NOMO-1 treated with DMSO at 0.1 percent for 48 hours (cell line): ENCODE data around the gene PTX3.
A peak's percentile ranks its signal among the peaks of the same experiment; 100 is the strongest.

Source experiments
- DNase-seq: peaks from one replicate; lab custom pipeline; 2025; ENCODE audit not compliant: unreplicated experiment; lab: John Stamatoyannopoulos, UW

Gene PTX3

DNA sequence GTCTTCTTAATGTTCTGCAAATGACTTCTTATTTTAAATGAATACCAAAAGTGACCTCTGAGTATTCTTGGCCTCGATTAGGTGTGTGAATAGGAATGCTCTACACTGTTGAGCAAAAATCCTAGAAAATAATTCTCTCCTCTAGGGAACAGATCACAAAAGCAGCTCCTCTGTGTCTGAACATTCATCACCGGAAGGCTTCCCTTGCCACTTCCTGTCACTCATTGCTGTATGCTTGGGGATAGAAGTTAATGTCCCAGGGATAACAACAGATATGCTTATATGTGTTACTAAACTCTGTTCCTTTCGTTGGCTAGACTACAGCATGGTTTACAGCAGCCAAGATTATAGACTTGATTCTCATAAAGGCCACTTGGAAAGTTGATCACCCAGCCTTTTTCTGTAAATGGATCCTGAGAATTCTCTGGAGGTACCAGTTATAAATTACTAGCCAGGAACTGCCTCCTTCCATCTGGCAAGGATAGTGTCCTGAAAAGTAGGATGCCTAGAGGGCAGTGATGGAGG lies 16.0 kb upstream of the PTX3 start:
- DNase-seq = no peak

DNA sequence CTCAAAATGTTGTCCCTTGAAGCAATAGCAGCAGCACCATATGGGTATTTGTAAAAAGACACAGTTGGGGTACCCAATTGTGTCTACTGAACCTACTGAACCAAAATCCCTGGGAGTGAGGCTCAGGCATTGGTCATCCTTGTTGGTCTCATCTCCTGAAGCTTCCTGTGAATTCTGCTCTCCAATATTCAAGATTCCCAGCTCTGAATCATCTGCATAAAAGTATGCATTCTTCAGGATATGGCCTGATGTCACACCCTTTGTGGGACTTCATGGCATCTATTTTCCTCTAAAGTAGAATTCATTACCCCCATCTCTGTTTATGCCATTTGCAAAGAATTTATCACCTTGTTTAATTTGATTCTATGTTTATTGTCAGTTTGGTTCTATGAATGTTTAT lies 13.3 kb upstream of the PTX3 start:
- no peak for DNase-seq

DNA sequence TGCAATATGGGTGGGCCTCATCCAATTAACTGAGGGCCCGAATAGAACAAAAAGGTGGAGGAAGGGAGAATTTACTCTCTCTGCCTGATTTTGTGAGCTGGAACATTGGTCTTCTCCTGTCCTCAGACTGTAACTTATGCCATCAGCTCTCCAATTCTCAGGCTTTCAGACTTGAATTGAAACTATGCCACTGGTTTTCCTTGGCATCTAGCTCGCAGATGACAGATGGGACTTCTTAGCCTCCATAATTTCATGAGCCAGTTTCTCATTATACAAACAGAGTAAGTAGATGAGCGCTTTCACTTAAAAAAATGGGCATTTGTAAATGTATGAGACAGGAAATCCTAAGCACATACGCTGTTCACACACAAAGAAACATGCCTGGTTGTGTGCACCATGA lies 8.7 kb upstream of the PTX3 start:
- no peak for DNase-seq

DNA sequence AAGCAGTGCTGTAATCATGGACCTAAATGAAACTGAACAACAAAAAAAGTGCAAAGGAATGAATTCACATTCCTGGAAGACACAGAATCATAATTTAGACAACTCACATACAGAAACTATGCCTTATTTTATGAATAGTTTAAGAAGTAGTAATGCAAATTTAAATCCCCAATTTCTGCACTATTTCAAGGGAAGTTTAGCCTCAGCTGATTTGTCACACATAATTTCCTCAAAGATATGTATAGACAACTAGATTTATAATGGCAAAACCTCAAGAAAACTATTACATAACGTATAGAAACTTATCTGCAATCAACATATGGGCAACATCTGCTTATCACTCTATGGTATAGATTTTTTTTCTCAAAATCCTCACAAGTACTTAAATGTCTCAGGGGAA lies 7.8 kb upstream of the PTX3 start:
- peak; percentile 86 for DNase-seq

DNA sequence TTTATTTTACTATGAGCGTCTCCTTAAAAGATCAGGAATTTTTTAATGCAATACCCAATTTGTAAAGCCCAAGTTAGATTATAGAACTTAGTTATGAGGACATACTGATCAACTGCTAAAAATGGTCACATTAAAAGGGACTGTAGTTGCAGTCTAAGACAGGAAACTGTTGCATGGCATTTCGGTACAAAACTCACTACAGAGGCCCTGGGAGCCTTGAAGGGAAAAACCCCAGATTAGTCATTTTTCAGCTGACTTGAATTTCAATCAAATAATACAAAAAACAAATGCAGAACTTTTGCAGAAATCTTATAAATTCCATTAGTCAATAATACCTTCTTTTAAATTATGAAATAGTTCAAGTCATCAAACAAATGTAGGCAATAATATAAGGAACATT lies 6.9 kb upstream of the PTX3 start:
- peak; percentile 67 for DNase-seq

DNA sequence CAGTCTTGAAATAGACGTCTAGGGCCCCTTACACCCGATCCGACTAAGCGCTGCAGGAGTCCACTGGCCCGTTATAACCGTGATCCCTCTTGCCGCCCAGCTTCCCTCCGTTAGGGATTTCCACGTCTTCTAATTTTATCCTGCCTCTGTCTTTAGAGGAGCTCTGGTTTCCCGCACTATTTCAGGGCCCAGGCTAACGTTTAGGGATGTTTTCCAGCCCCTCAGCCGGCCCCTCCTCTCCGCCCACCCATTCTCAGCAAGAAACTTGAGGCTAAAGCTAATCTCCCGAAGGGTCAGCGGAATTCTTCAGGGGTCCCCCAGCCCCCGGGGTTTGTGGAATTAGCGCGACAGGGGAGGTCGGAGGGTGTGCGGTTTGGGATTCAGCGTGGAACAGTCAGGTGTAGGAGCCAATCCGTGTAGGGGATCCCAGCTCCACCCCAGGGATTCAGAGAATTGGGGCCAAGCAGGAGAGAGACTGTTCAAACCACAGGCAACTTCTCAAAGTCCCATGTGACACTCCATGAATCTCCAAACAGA lies 1.6 kb downstream of the PTX3 start:
- DNase-seq = no peak

DNA sequence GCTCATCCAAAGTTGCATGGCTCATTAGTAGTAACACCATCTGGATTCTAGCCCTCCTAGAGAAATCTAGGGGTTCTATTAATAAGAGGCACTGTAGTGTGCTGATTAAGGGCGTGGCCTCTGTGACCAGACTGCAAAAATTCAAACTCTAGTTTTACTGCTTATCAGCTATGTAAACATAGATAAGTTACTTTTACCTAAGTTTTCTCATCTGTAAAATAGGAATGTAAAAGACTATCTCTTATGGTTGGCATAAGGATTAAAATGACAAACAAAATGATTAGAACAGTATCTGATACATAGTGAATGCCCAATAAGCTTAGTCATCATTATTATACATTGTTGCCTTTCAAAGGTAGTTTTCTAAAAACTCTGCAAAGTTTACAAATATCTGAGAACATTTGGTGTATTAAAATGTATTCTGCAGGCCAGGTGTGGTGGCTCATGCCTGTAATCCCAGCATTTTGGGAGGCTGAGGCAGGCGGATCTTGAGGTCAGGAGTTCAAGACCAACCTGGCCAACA lies 4.5 kb downstream of the PTX3 start:
- no peak for DNase-seq

DNA sequence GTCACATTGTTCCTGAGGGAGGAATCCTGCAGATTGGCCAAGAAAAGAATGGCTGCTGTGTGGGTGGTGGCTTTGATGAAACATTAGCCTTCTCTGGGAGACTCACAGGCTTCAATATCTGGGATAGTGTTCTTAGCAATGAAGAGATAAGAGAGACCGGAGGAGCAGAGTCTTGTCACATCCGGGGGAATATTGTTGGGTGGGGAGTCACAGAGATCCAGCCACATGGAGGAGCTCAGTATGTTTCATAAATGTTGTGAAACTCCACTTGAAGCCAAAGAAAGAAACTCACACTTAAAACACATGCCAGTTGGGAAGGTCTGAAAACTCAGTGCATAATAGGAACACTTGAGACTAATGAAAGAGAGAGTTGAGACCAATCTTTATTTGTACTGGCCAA lies 6.1 kb downstream of the PTX3 start:
- DNase-seq = no peak

DNA sequence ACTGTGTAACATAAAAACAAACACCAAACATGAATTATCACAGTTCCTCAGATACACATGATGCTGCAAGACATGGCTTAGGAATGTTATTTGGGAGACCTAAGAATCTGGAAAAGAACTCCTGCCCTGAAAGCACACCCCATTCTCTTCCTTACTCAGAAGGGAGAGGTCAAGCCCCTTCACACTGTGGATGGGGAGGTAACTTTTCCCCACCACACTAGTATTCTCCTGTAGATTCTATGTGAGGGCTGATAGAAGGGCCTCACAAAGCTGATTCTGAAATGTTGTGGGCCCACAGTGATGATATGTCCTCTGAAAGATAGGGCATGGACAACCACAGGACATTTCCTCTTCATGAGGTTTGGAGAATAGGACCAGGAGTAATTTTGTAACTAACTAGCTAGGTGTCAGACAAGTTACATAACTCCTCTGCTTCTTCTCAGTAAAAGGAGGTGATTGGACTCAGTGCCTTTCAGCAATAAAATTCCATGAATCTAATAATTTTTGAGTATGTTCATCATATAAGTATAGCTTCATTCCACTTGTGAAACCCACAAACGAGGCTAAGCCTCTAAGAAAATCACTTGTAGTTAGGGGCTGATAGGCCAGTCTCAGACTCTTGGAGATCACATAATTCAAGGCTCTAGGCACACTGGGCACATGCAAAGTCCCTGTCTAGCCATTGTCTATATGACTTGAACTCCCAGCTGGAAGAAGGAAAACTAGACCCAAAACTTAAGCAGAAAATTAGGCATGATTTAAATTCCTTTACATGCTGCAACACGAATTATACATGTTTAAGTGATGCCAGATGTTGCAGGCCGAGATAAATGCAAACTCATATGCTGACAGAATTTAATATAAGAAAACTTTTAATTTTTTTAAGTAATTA lies 7.5 kb downstream of the PTX3 start:
- no peak for DNase-seq

DNA sequence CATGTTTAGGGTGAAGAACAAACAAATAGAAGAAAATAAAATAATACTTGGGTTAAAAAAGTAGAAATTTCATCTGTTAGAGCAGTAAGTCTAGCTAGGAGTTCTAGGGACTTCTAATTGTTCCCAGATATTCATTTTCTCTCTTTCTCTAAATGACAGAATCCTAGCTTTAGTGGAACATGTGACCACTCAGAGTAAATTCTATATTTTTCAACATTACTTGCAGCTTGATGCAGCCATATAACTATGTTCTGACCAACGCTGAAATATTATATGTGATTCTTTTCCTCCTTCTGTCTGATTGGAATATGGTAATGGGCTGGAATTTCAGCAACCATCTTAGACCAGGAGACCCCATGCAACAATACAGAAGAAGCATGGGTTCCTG lies 8.1 kb downstream of the PTX3 start:
- no peak for DNase-seq

DNA sequence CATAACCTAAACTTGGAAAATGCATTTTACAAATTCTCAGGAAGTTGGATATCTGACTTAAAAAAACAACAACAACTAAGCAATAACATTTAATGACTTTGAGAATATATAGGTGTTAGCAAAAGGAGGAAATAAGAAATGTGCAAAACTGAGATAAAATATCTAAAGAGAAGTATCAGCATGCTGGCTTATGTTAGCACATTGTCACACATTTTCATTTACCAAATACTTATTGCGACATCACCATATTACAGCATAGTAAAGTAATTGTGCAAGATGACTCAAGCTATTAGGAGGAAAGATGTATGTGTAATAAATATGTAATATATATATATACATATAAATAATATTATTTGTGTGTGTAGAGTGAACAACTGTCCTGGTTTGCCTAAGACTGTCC lies 9.2 kb downstream of the PTX3 start:
- peak; percentile 88 for DNase-seq

DNA sequence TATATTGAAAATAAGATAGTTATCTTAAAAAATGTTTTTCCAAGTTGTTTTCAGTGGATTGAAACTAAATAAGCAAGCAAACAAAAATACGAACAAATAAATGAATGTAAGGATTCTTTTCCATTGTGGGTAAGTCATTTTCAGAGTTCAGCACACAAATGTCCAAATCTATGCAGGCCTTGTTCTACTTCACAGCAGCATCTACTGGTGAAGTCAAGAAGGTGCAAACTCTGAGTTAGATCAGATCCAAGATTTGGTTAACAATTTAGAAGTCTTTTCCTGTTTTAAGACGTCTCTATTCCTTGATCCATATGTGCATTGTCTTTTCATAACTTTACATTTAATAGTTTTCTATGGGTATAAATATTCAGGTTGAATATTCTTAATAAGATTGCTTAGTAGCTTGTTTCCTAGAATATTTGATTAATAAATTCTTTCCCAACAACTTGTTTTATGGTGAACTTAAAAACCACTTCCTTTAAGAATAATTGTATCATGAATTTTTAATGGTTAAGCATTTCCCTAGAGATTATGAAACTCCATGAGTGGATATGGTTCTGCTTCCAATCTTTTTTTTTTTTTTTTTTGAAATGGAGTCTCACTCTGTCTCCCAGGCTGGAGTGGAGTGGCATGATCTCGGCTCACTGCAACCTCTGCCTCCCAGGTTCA lies 10.5 kb downstream of the PTX3 start:
- peak; percentile 67 for DNase-seq

DNA sequence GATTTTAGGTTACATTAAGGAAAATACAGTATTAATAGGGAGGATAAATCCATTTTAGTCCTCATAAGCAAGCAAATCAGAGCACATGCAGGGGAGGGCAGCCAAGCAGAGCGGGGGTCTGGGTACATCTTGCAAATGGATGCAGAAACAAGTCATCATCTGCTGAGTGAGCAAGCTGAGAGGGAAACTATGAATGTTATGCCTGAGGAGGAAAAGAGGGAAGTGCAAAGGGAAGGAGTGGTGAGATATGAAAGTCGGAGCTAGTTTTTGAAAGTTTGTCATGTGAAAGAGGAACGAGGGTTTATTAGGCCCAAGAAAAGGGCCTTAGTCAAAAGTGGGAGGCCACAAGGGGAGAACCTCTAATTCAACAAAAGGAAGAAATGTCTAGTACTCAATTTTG lies 15.4 kb downstream of the PTX3 start:
- DNase-seq = peak; percentile 97

DNA sequence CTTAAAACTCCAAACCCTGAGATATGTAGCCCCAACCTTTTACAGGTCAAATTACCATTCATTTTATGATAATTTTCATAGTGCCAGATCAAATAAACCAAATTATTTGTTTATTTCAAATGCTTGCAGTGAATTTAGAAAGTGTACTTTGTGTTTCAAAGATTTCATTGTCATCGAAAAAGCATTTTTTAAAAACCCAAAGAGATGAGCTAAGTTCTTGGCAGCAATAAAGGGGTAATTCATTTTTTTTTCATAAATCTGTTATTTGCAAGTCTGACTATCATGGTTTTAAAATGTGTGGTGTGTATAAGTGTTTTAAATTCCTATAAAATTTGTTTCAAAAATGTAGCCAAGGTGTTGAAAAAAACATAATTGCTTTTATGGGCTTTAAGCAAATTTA lies 17.2 kb downstream of the PTX3 start:
- no peak for DNase-seq

DNA sequence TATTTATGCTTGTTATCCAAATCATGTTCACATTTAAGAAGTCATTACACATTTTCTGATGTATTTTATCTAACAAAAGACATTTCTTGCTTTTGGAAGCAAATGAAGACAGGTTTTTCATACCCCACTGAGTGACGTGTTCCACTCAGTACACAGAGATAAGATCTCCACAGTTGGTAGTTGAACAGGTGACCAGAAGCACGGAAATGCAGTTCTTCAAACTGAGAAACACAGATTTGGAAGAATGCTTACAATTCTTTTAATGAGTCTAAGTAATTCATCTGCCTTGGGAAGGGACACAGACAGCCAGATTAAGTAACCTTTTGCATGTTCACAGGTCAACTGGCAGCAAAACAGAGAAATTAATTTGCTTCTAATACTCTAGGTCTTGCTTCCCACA lies 23.1 kb downstream of the PTX3 start:
- no peak for DNase-seq

DNA sequence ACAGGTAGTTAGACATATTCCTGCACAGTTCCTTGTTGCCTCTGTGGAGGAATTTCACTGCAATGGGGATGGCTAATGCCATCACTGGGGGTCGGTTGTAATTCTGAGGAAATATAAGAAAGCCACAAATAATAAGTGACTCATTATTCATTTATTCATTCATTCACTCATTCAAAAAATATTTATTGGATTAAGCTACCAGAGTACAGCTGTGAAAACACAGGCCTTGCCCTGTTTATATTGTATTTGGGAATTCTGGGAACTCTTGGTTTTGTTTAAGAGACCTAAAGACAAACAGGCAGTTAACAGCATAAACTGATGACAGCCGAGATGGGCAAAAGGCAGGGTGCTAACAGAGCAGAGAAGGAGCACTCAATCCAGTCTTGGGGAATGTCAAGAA lies 23.6 kb downstream of the PTX3 start:
- DNase-seq = no peak

DNA sequence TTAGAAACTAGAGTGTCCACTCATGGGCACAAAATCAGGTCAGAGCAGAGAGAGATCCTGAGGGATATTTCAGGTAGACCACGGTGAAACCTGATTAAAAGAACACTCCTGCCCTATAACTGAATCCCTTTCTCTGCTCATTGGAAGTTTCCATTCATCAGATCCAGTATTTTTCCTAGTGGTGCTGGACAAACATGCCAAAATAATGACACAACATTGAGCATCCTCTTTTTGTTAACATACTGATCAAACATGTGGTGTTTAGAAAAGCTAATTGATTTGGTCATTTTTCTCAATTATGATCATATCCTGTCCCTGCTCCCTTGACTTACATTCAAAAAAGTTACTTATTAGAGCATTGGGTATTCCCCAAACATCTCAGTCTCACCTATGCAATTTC lies 27.2 kb downstream of the PTX3 start:
- no peak for DNase-seq

DNA sequence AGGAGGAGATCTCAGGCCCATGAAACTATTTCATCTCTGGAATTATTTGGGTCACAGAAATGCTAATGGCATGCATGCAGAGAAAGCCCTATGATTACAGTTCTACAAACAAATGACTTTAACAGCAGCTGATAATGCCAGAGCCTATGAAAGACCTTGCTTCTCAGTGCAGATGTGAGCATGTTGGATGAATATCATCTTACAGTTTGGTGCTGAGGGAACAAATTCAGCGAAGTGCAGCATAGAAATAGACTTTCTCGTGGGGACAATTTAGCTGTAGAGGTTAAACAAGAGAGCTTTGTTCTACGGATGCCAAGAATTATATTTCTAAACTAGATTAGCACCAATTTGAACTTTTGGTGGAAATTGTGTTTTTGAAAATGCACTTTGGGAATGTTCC lies 27.7 kb downstream of the PTX3 start:
- no peak for DNase-seq

DNA sequence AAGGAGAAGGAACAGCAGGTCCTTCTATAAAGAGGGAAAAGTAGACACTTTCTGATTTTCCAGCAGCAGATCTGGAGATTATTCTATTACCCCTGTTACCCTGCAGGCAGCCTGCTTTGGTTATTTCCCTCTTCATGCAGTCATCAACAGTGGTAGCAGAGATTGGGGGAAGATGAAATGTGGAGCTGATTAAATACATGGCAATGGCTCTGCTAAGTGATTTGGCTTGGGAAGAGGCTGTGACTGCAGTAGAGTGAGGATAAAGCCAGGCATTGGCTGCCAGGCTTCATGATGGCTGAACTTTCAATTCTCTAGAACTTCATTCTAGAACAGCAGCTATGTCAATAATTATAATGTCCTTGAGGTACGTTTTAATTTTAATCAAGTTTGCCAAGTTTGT lies 29.1 kb downstream of the PTX3 start:
- DNase-seq = no peak

DNA sequence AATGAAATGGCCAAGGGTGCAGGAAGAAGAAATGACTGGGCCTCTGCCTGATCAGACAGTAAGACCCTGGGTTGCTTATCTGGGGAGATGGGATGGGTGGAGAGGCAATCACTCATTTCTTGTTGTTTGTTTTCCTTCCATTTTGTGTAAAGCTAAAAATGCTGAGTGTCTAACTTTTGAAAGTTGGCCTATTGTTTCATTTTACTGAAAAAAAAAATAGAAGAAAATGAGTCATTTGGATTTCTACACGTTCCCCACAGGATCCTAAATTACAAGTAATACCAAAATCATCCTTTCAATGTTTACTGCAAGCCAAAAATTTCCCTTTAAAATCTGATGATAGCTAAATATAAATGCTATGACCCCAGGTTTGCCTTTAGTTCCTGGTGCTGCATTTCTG lies 30.6 kb downstream of the PTX3 start:
- DNase-seq = no peak

DNA sequence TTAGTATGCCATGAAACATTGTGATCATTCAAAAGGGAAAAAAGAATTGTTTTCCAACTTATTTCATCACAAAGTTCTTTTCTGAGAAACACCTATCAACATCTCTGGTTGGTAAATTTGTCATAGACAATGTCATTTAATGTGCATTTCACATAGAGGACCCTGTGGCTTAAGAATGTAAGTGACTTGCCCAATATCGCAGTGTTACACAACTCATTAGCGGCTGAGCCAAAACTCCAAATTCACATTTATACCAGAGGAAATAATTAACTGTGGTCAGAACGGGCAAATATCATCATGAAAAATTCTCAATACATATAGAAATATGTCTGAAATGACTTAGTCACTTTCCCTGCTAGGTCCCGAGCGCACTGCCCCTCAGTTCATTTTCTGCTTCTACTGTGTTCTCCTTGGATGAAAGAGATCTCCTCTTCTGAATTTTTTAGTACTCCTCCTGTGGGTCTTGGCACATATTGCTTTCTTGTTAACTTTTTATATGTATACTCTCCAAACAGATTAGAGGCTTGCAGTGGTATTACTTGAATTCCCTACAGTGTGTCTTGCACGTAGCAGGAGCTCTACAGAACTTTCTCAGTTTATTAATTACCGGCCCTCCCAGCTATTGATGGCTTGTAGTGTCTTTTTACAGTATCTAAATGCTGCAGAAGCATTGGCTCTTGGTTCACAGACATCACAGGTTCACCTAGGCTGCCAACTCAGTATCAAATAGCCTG lies 33.1 kb downstream of the PTX3 start:
- peak; percentile 85 for DNase-seq
